Immature natural killer cell (primary cell): Measurements from ENCODE around the gene NGF. TPM values are rescaled to one million over a fixed set of nuclear protein-coding genes. Genes with fewer than 3 reads are reported as not detected.

Source experiments
- DNase-seq, 3 donors: peaks; one replicate each; pipeline ENCODE4 v3.0.0; 2022; ENCODE audit warnings: mixed read lengths in 1 of 3
- H3K27ac Mint-ChIP-seq, 6 donors: one replicate each; pipeline ENCODE4 v1.8.0; 2020; ENCODE audit warnings: mixed read lengths in 6 of 6, mild to moderate bottlenecking in 5 of 6, inconsistent platforms in 4 of 6, moderate library complexity in 3 of 6
- H3K27me3 Mint-ChIP-seq, 3 donors: one replicate each; pipeline ENCODE4 v1.8.0; 2020 to 2021; ENCODE audit warnings: low read depth in 3 of 3, mild to moderate bottlenecking in 3 of 3, mixed read lengths in 3 of 3, moderate library complexity in 3 of 3, inconsistent platforms in 1 of 3
- H3K36me3 Mint-ChIP-seq, 3 donors: one replicate each; pipeline ENCODE4 v1.8.0; 2020; ENCODE audit warnings: mixed read lengths in 3 of 3, inconsistent platforms in 2 of 3, mild to moderate bottlenecking in 2 of 3
- H3K4me1 Mint-ChIP-seq, 2 donors: one replicate each; pipeline ENCODE4 v1.8.0; 2020; ENCODE audit warnings: inconsistent platforms in 2 of 2, mild to moderate bottlenecking in 2 of 2, mixed read lengths in 2 of 2, moderate library complexity in 1 of 2
- H3K4me3 Mint-ChIP-seq, 5 donors: one replicate each; pipeline ENCODE4 v1.8.0; 2020; ENCODE audit warnings: mild to moderate bottlenecking in 5 of 5, mixed read lengths in 5 of 5, inconsistent platforms in 3 of 5, moderate library complexity in 3 of 5
- H3K9me3 Mint-ChIP-seq, 6 donors: one replicate each; pipeline ENCODE4 v1.8.0; 2020; ENCODE audit warnings: mild to moderate bottlenecking in 6 of 6, mixed read lengths in 6 of 6, inconsistent platforms in 4 of 6, moderate library complexity in 3 of 6
- polyA plus RNA-seq, 3 donors: library from polyadenylated mRNA; unstranded; fragments of 300-500 nt; fragmentation: Illumina TruSeq; gene quantifications; one replicate each; pipeline ENCODE4 v1.2.3, GENCODE V29; 2021

Gene NGF
- polyA plus RNA-seq, 3 donors from 2014 or later, result not detected

DNA sequence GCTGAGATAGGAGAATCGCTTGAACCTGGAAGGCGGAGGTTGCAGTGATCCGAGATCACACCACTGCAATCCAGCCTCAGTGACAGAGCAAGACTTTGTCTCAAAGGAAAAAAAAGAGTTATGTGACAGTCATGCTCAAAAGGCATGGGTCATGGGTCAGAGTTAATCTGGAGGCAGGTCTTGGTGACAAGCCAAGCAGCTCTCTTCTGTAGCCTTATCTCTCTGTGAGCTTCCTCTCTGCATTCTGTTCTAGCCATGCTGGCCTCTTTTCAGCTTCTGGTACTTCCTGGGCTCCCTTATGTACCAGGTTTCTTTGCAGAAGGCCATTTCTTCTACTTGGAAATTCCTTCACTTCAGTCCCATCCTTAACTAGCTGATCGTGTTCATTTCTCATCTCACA, 63.6 kb downstream of the NGF start:
- Mint-ChIP-seq H3K27me3 (peaks cover 0 to 2% (median 2%) of the 10 kb centered on the region in 3 donors), H3K36me3 (no peaks in the 10 kb centered on the region), H3K4me3 (no peak overlapping the region), H3K27ac (no peak overlapping the region), H3K4me1 (no peaks in the 10 kb centered on the region), H3K9me3 (no peaks in the 10 kb centered on the region)
- DNase-seq, result no peak

- Mint-ChIP-seq H3K9me3 (peaks cover 0 to 2% (median 0%) of the 10 kb centered on the region in 6 donors), H3K36me3 (no peaks in the 10 kb centered on the region), H3K4me3 (no peak overlapping the region), H3K4me1 (no peaks in the 10 kb centered on the region), H3K27ac (no peak overlapping the region), H3K27me3 (peaks cover 0 to 7% (median 2%) of the 10 kb centered on the region in 3 donors)
- no peak for DNase-seq
Measured at GRCh38 chr1:115266729-115267421, 71.2 kb downstream of the NGF start.

- Mint-ChIP-seq H3K27ac (no peak overlapping the region), H3K27me3 (peaks cover 0 to 7% (median 0%) of the 10 kb centered on the region in 3 donors), H3K9me3 (peaks cover 0 to 4% (median 0%) of the 10 kb centered on the region in 6 donors)
Measured at GRCh38 chr1:115265099-115265498, 73.0 kb downstream of the NGF start.

GRCh38 chr1:115262886-115263285, 75.2 kb downstream of the NGF start:
- peaks cover 0 to 13% (median 6%) of the 10 kb centered on the region in 6 donors for H3K9me3 Mint-ChIP-seq
- no peaks in the 10 kb centered on the region for H3K36me3 Mint-ChIP-seq
- H3K4me3 Mint-ChIP-seq, result no peak overlapping the region
- H3K27ac Mint-ChIP-seq, result no peak overlapping the region
- no peak for DNase-seq
- no peaks in the 10 kb centered on the region for H3K4me1 Mint-ChIP-seq
- H3K27me3 Mint-ChIP-seq, result peaks cover 0 to 7% (median 1%) of the 10 kb centered on the region in 3 donors

More at GRCh38 chr1:115265099-115265498, 73.0 kb downstream of the NGF start:
- DNase-seq, result no peak
- H3K36me3 Mint-ChIP-seq, result no peaks in the 10 kb centered on the region
- no peak overlapping the region for H3K4me3 Mint-ChIP-seq
- no peaks in the 10 kb centered on the region for H3K4me1 Mint-ChIP-seq

DNA sequence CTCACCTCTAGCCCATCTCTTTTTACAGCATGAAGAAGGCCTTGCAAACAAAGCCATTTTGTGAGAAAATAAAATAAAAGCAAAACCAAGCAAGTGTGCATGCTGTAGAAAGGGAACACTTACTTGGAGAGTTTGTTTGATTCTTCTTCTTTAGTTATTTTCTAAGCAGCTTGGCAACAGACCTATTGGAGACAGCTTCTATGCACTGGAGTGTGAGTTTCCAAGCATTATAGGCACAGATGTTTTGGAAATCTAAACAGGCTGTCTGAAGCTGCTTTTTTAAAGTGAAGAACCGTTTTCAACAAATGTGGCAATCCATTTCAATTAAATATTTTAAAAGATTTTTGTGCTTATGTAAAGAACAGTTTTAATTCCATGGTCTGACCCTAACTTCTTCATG, 76.6 kb downstream of the NGF start:
- no peaks in the 10 kb centered on the region for H3K36me3 Mint-ChIP-seq
- H3K27ac Mint-ChIP-seq, result no peak overlapping the region
- peaks cover 0 to 15% (median 6%) of the 10 kb centered on the region in 6 donors for H3K9me3 Mint-ChIP-seq
- no peaks in the 10 kb centered on the region for H3K4me1 Mint-ChIP-seq
- DNase-seq, result no peak
- no peak overlapping the region for H3K4me3 Mint-ChIP-seq
- H3K27me3 Mint-ChIP-seq, result peaks cover 0 to 7% (median 1%) of the 10 kb centered on the region in 3 donors

DNA sequence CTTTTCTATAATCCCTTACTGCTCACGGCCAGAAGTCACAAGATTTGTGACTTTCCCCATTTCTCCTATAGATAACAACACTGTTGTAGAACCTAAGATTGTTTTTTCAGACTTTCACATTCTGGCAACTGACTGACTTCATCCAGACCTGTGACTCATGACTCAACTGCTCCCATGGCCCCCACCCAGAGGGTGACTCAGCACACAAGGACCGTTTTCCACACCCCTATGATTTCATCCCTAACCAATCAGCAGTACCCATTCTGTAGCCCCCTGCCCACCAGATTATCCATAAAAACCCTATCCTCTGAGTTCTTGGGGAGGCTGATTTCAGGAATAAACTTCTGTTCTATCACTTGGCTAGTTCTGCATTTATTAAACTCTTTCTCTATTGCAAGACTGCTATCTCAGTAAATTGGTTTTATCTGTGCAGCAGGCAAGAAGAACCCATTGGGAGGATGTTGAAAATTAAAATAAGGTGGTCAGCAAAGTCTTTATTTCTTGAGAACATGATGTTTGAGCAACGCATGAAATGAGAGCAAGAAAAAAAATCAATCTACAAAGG, 79.7 kb downstream of the NGF start:
- Mint-ChIP-seq H3K27ac (no peak overlapping the region), H3K36me3 (no peaks in the 10 kb centered on the region), H3K9me3 (peaks cover 0 to 15% (median 6%) of the 10 kb centered on the region in 6 donors), H3K27me3 (peaks cover 0 to 4% (median 1%) of the 10 kb centered on the region in 3 donors), H3K4me1 (no peaks in the 10 kb centered on the region), H3K4me3 (no peak overlapping the region)
- DNase-seq, result no peak

- Mint-ChIP-seq H3K4me1 (no peaks in the 10 kb centered on the region), H3K4me3 (no peak overlapping the region), H3K27me3 (peaks cover 0 to 4% (median 1%) of the 10 kb centered on the region in 3 donors), H3K27ac (no peak overlapping the region), H3K36me3 (no peaks in the 10 kb centered on the region), H3K9me3 (peaks cover 0 to 15% (median 6%) of the 10 kb centered on the region in 6 donors)
- no peak for DNase-seq
Measured at GRCh38 chr1:115257591-115257990, 80.5 kb downstream of the NGF start.

DNA sequence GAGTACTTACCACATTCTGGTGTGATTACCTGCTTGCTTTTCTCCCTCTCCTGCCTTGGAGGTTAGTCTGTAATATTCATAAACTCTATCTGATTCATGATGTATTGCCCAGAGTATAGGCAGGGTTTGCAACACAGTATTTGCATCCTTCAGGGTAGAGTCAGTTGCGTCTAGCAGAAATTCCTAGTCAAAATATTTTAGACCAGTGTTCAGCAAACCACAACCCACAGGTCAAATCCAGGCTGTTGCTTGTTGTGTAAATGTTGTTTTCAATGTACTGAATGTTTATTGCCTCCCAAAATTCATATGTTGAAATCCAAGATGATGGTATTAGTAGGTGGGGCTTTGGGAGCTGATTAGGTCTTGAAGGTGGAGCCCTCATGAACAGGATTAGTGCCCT, 82.9 kb downstream of the NGF start:
- no peaks in the 10 kb centered on the region for H3K36me3 Mint-ChIP-seq
- no peak for DNase-seq
- H3K4me1 Mint-ChIP-seq, result no peaks in the 10 kb centered on the region
- no peak overlapping the region for H3K4me3 Mint-ChIP-seq
- H3K27ac Mint-ChIP-seq, result no peak overlapping the region
- peaks cover 0 to 15% (median 6%) of the 10 kb centered on the region in 6 donors for H3K9me3 Mint-ChIP-seq
- H3K27me3 Mint-ChIP-seq, result peaks cover 0 to 6% (median 1%) of the 10 kb centered on the region in 3 donors

- peaks cover 0 to 6% (median 0%) of the 10 kb centered on the region in 3 donors for H3K27me3 Mint-ChIP-seq
- H3K4me1 Mint-ChIP-seq, result no peaks in the 10 kb centered on the region
- peaks cover 2 to 7% (median 3%) of the 10 kb centered on the region in 6 donors for H3K9me3 Mint-ChIP-seq
- H3K36me3 Mint-ChIP-seq, result no peaks in the 10 kb centered on the region
- no peak overlapping the region for H3K4me3 Mint-ChIP-seq
- no peak overlapping the region for H3K27ac Mint-ChIP-seq
- DNase-seq, result no peak
Measured at GRCh38 chr1:115252585-115252984, 85.5 kb downstream of the NGF start.

- DNase-seq, result no peak
- no peak overlapping the region for H3K4me3 Mint-ChIP-seq
- peaks cover 2 to 7% (median 4%) of the 10 kb centered on the region in 6 donors for H3K9me3 Mint-ChIP-seq
- H3K27me3 Mint-ChIP-seq, result peaks cover 0 to 6% (median 0%) of the 10 kb centered on the region in 3 donors
- no peaks in the 10 kb centered on the region for H3K36me3 Mint-ChIP-seq
- no peaks in the 10 kb centered on the region for H3K4me1 Mint-ChIP-seq
- H3K27ac Mint-ChIP-seq, result no peak overlapping the region
Measured at GRCh38 chr1:115251856-115252255, 86.2 kb downstream of the NGF start.

- Mint-ChIP-seq H3K4me1 (no peaks in the 10 kb centered on the region), H3K36me3 (no peaks in the 10 kb centered on the region), H3K27me3 (peaks cover 0 to 6% (median 0%) of the 10 kb centered on the region in 3 donors), H3K9me3 (peaks cover 2 to 7% (median 5%) of the 10 kb centered on the region in 6 donors), H3K4me3 (no peak overlapping the region), H3K27ac (no peak overlapping the region)
- no peak for DNase-seq
Measured at GRCh38 chr1:115251340-115251748, 86.7 kb downstream of the NGF start.

GRCh38 chr1:115246526-115246925, 91.5 kb downstream of the NGF start:
- DNase-seq, result no peak
- H3K36me3 Mint-ChIP-seq, result no peaks in the 10 kb centered on the region
- no peak overlapping the region for H3K27ac Mint-ChIP-seq
- peaks cover 0 to 10% (median 5%) of the 10 kb centered on the region in 3 donors for H3K27me3 Mint-ChIP-seq
- H3K4me1 Mint-ChIP-seq, result no peaks in the 10 kb centered on the region
- H3K4me3 Mint-ChIP-seq, result no peak overlapping the region
- peaks cover 2 to 22% (median 5%) of the 10 kb centered on the region in 6 donors for H3K9me3 Mint-ChIP-seq

GRCh38 chr1:115245227-115245626, 92.8 kb downstream of the NGF start:
- Mint-ChIP-seq H3K27ac (no peak overlapping the region), H3K9me3 (peaks cover 2 to 22% (median 5%) of the 10 kb centered on the region in 6 donors), H3K36me3 (no peaks in the 10 kb centered on the region)

GRCh38 chr1:115242543-115242942, 95.5 kb downstream of the NGF start:
- DNase-seq, result no peak
- peaks cover under 1 to 12% (median 7%) of the 10 kb centered on the region in 3 donors for H3K27me3 Mint-ChIP-seq
- peaks cover 0 to 15% (median 2%) of the 10 kb centered on the region in 6 donors for H3K9me3 Mint-ChIP-seq
- no peak overlapping the region for H3K27ac Mint-ChIP-seq
- no peak overlapping the region for H3K4me3 Mint-ChIP-seq
- H3K4me1 Mint-ChIP-seq, result no peaks in the 10 kb centered on the region
- H3K36me3 Mint-ChIP-seq, result no peaks in the 10 kb centered on the region

More at GRCh38 chr1:115245227-115245626, 92.8 kb downstream of the NGF start:
- peaks cover 0 to 10% (median 5%) of the 10 kb centered on the region in 3 donors for H3K27me3 Mint-ChIP-seq
- no peaks in the 10 kb centered on the region for H3K4me1 Mint-ChIP-seq
- no peak overlapping the region for H3K4me3 Mint-ChIP-seq
- DNase-seq, result no peak
